B cell (primary cell): ENCODE results near the gene IRF2BP1.

ENCODE experiments used
- EZH2 ChIP-seq: IDR thresholded peaks from 2 replicates; pipeline ENCODE4 v1.6.1; 2012; ENCODE audit warnings: borderline replicate concordance, low read depth, mild to moderate bottlenecking, moderate library complexity, low read length; ENCODE audit not compliant: insufficient read depth, poor library complexity, severe bottlenecking
- TF ChIP-seq, protein P1 (sequence below): fragments of 200-600 bp; IDR thresholded peaks from one replicate; pipeline ENCODE4 v1.8.0; 2022; ENCODE audit warnings: antibody characterized with exemption, mild to moderate bottlenecking

- TF ChIP-seq, protein P1, sequence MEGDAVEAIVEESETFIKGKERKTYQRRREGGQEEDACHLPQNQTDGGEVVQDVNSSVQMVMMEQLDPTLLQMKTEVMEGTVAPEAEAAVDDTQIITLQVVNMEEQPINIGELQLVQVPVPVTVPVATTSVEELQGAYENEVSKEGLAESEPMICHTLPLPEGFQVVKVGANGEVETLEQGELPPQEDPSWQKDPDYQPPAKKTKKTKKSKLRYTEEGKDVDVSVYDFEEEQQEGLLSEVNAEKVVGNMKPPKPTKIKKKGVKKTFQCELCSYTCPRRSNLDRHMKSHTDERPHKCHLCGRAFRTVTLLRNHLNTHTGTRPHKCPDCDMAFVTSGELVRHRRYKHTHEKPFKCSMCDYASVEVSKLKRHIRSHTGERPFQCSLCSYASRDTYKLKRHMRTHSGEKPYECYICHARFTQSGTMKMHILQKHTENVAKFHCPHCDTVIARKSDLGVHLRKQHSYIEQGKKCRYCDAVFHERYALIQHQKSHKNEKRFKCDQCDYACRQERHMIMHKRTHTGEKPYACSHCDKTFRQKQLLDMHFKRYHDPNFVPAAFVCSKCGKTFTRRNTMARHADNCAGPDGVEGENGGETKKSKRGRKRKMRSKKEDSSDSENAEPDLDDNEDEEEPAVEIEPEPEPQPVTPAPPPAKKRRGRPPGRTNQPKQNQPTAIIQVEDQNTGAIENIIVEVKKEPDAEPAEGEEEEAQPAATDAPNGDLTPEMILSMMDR: no peak
- TF ChIP-seq EZH2: no peak
These were observed 1.9 kb downstream of the IRF2BP1 start for GRCh38 chr19:45883881-45884681.
